Measurements from ENCODE around the gene CTR9. TPM values are rescaled to one million over a fixed set of nuclear protein-coding genes. Genes with fewer than 3 reads are reported as not detected.
A peak's percentile ranks its signal among the peaks of the same experiment; 100 is the strongest.

Gene CTR9
- total RNA-seq, 2 donors from 2014 or later = 15.0 to 20.1 TPM

DNA sequence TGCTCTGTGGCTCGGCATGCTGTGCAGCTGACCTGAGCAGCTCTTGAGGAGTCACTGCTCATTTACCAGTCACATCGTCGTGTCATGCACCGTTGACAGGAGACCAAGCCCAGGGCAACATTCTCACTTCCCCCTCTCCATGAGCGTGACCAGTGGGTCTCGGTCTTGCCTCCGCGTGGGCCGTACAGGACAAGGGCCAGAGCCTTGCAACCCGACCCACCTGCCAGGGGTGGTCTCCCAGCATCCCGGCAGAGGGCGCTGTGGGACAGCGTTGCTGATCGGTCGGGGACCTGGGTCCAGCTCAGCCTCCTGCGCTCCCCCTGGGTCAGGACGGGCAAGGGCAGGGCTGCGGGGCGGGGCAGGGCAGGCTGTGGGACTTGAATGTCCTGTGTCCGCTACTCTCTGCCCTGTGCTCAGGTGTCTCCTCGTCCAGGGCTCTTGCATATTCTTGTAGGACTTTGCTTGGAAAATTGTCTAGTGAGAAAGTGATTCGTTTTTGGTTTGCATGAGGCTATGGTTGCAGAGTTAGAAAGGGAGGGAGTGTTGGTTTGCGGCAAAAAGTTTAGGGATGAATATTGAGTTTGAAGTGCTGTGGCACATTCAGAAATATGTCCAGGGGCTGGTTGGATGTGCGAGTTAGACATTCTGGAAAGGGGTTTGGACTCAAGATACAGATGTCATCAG lies 41.5 kb downstream of the CTR9 start:
- Histone ChIP-seq H3K27ac (no peak overlapping the region), H3K36me3 (peaks cover 13% of the 10 kb centered on the region), H3K27me3 (replicated peaks; ENCODE audit: insufficient read depth) (no peaks in the 10 kb centered on the region), H3K4me1 (ENCODE audit: control insufficient read depth in 1 of 2, low read depth in 2 of 2) (no peaks in the 10 kb centered on the region), H3K9me3 (no peaks in the 10 kb centered on the region), H3K4me3 (peak overlapping the region; percentile 53)
- ATAC-seq (ENCODE audit: insufficient number of reproducible peaks, low FRiP score, low read depth) (peak; percentile 32), DNase-seq (ENCODE audit: low spot score) (peak; percentile 34)
- TF ChIP-seq, protein P1, sequence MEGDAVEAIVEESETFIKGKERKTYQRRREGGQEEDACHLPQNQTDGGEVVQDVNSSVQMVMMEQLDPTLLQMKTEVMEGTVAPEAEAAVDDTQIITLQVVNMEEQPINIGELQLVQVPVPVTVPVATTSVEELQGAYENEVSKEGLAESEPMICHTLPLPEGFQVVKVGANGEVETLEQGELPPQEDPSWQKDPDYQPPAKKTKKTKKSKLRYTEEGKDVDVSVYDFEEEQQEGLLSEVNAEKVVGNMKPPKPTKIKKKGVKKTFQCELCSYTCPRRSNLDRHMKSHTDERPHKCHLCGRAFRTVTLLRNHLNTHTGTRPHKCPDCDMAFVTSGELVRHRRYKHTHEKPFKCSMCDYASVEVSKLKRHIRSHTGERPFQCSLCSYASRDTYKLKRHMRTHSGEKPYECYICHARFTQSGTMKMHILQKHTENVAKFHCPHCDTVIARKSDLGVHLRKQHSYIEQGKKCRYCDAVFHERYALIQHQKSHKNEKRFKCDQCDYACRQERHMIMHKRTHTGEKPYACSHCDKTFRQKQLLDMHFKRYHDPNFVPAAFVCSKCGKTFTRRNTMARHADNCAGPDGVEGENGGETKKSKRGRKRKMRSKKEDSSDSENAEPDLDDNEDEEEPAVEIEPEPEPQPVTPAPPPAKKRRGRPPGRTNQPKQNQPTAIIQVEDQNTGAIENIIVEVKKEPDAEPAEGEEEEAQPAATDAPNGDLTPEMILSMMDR (IDR thresholded peaks at IDR 0.05) = peak; percentile 94

DNA sequence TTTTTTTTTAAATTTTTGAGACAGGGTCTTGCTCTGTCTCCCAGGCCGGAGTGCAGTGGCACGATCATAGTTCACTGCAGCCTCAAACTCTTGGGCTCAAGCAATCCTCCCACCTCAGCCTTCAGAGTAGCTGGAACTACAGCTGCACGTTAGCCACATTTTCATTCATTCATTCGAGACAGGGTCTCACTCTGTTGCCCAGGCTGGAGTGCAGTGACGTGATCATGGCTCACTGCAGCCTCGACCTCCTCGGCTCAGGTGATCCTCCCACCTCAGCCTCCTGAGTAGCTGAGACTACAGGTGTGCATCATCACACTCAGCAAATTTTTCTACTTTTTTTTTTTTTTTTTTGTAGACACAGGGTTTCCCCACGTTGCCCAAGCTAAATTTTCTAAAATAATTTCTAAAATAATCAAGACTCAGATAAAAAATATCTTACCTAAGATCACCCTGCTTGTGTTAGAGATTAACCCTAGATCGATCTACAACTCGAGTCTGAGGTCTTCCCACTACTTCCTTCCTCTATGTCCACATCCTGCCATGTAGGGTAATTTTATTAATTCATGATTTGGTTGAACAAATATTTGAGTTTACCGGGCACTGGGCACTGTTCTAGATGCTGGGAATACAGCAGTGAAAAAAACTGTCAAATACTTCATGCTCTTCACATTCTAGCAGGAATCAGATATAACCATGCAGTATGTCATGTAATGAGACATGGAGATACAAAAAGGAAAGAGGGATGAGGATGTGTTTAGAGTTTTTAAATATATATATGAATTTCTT lies 42.6 kb downstream of the CTR9 start:
- H3K4me3 ChIP-seq = no peak overlapping the region
- no peaks in the 10 kb centered on the region for H3K4me1 ChIP-seq (ENCODE audit: control insufficient read depth in 1 of 2, low read depth in 2 of 2)
- no peaks in the 10 kb centered on the region for H3K27me3 ChIP-seq (replicated peaks; ENCODE audit: insufficient read depth)
- no peak for DNase-seq (ENCODE audit: low spot score)
- H3K9me3 ChIP-seq = no peaks in the 10 kb centered on the region
- no peak for ATAC-seq (ENCODE audit: insufficient number of reproducible peaks, low FRiP score, low read depth)
- H3K27ac ChIP-seq = no peak overlapping the region
- peaks cover 24% of the 10 kb centered on the region for H3K36me3 ChIP-seq
- TF ChIP-seq, protein P1 (IDR thresholded peaks at IDR 0.05) = no peak

DNA sequence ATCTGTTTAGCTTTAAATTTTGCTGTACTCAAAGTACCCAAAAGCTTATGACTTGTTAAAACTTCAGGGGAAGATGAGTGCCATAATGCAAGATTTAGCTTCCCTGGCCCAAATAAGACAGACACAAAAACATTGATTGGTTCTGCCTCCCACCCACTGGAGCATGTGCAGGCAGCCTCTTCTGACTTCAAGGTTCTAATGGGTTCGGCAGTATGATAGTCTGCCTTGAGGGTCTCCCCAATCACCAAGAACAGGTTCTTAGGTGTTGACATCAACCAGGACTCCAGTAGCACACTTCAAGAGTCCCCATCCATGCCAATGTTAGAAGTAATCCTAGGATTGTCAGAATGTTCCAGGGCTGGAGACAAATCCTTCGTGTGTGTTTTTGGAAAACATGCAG lies 45.1 kb downstream of the CTR9 start:
- no peaks in the 10 kb centered on the region for H3K27me3 ChIP-seq (replicated peaks; ENCODE audit: insufficient read depth)
- no peak overlapping the region for H3K27ac ChIP-seq
- peaks cover 47% of the 10 kb centered on the region for H3K36me3 ChIP-seq
- DNase-seq (ENCODE audit: low spot score) (no peak), ATAC-seq (ENCODE audit: insufficient number of reproducible peaks, low FRiP score, low read depth) (no peak)
- H3K4me1 ChIP-seq (ENCODE audit: control insufficient read depth in 1 of 2, low read depth in 2 of 2) = peaks cover 0 to 6% of the 10 kb centered on the region in 2 donors
- H3K9me3 ChIP-seq = no peaks in the 10 kb centered on the region
- H3K4me3 ChIP-seq = no peak overlapping the region
- TF ChIP-seq, protein P1 (IDR thresholded peaks at IDR 0.05) = no peak

DNA sequence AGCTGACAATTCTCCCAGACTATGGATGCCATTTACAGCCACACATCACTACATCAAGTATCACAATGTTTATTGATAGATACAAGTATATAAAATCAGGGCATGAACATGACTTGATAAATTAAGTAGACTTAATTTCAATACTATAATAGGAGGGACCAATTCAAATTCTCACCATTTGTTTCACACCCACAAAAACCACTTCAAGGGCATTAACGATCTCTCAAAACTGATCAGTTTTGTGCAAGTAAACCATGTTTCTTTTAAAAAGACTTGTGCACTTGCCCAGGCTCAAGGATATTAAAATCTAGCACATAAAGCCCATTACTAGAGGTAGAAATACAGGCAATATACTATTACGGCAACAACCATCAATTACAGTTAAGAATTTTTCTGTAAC lies 46.0 kb downstream of the CTR9 start:
- Histone ChIP-seq H3K9me3 (no peaks in the 10 kb centered on the region), H3K4me3 (no peak overlapping the region), H3K36me3 (peaks cover 54% of the 10 kb centered on the region), H3K4me1 (ENCODE audit: control insufficient read depth in 1 of 2, low read depth in 2 of 2) (peaks cover 0 to 6% of the 10 kb centered on the region in 2 donors), H3K27ac (no peak overlapping the region), H3K27me3 (replicated peaks; ENCODE audit: insufficient read depth) (no peaks in the 10 kb centered on the region)
- TF ChIP-seq, protein P1 (IDR thresholded peaks at IDR 0.05) = no peak
- no peak for DNase-seq (ENCODE audit: low spot score)
- ATAC-seq (ENCODE audit: insufficient number of reproducible peaks, low FRiP score, low read depth) = no peak

DNA sequence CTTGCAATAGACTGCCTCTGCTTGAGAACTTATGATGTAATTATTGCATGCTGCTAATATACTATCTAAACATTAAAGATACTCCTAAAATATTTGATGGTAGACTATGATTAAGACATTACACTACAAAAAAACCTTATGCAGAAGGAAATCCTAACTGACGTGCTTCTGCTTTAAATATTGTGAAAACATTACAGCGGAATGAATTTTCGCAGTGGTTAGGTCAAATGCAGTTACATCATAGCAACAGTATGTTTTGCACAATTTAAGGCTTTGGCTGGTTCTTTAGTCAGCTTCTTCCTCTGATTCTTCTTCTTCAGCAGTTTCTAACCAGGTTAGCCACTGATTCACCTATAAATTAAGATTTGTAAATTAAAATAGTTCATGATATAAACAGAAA lies 46.5 kb downstream of the CTR9 start:
- Histone ChIP-seq H3K27me3 (replicated peaks; ENCODE audit: insufficient read depth) (no peaks in the 10 kb centered on the region), H3K4me3 (no peak overlapping the region), H3K9me3 (no peaks in the 10 kb centered on the region), H3K4me1 (ENCODE audit: control insufficient read depth in 1 of 2, low read depth in 2 of 2) (peaks cover 0 to 10% of the 10 kb centered on the region in 2 donors), H3K27ac (no peak overlapping the region), H3K36me3 (peaks cover 59% of the 10 kb centered on the region)
- TF ChIP-seq, protein P1 (IDR thresholded peaks at IDR 0.05) = no peak
- DNase-seq (ENCODE audit: low spot score) = no peak
- ATAC-seq (ENCODE audit: insufficient number of reproducible peaks, low FRiP score, low read depth) = no peak

Measured in thoracic aorta (tissue), 2 donors.